ENCODE results near the gene SETD1B.

The SETD1B gene

DNA sequence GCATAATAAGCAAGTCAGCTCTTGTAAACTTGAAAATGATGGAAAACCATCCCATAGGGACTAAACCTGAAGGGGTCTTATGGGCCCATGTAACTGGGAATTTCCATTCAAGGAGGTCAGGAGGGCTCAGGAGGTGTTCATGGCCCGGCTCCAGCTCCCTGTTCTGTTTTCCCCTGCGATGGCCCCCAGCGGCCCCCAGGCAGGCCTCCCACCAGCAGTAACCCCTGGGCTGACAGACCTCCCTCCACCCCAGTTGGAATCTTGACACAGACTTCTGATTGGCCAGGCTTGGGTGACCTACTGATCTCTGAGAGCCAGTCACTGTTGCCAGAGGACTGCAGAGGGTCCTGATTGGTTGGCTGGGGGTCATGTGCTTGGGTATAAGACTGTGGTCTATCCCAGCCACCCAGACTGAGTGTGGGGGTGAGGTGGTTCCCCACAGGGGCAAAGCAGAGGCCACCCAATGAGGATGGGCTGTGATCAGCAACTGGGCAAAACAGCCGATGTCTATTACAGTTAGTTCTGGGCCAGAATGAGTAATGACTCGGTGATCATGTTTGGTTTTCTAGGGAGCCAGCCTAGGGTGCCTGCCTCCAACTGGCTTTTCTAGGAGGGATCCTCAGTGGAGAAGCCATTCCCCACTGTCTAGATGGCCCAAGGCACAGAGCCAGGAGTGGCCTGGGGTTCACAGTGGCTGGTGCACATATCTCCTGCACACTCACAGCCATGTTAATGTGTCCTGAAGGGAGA lies 37.3 kb upstream of the SETD1B start:
- TF ChIP-seq ZFX (IDR thresholded peaks at IDR 0.05; ENCODE audit: borderline replicate concordance) = no peak
- TF ChIP-seq, protein P1, sequence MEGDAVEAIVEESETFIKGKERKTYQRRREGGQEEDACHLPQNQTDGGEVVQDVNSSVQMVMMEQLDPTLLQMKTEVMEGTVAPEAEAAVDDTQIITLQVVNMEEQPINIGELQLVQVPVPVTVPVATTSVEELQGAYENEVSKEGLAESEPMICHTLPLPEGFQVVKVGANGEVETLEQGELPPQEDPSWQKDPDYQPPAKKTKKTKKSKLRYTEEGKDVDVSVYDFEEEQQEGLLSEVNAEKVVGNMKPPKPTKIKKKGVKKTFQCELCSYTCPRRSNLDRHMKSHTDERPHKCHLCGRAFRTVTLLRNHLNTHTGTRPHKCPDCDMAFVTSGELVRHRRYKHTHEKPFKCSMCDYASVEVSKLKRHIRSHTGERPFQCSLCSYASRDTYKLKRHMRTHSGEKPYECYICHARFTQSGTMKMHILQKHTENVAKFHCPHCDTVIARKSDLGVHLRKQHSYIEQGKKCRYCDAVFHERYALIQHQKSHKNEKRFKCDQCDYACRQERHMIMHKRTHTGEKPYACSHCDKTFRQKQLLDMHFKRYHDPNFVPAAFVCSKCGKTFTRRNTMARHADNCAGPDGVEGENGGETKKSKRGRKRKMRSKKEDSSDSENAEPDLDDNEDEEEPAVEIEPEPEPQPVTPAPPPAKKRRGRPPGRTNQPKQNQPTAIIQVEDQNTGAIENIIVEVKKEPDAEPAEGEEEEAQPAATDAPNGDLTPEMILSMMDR (IDR thresholded peaks at IDR 0.05) = no peak
- no peak overlapping the region for H3K27ac ChIP-seq

DNA sequence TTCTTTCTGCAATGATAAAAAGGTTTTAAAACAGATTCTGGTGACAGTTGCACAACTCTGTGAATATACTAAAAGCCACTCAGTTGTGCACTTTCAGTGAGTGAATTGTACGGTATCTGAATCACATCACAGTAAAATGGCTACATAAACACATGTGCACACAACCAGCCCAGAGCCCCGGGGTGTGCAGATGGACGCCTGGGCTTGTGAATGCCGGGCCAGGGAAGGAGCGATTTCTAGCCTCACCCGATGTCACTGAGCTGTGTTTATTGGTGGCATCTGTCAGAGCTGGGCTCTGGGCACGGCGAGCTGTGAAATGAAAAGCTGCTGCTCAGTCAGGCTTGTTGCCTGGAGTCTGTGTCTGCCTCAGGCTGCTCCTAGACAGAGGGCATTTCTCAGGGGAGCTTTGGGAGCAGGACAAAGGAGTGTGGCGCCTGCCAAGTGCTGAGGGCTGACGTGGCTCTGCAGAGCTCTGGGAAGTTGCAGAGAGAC lies 36.2 kb upstream of the SETD1B start:
- TF ChIP-seq, protein P1 (IDR thresholded peaks at IDR 0.05) = no peak
- no peak for TF ChIP-seq ZFX (IDR thresholded peaks at IDR 0.05; ENCODE audit: borderline replicate concordance)
- no peak overlapping the region for H3K27ac ChIP-seq

DNA sequence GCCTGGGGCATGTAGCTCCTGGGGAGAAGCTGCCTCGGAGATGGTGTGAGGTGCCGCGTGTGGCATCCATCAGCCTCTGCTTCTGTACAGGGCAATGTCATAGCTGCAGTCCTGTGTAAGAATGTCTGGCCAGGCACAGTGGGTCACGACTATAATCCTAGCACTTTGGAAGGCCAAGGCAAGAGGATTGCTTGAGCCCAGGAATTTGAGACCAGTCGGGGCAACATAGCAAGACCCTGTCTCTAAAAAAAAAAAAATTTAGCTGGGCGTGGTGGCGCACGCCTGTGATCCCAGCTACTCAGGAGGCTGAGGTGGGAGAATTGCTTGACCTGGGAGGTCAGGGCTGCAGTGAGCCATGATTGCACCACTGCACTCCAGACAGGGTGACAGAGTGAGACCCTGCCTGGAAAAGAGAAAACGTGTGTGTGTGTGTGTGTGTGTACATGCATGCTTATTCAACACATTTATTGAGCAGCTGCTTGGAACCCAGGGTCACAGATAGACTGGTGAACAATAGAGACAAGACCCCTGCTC lies 34.4 kb upstream of the SETD1B start:
- no peak overlapping the region for H3K27ac ChIP-seq
- TF ChIP-seq, protein P1 (IDR thresholded peaks at IDR 0.05) = no peak
- TF ChIP-seq ZFX (IDR thresholded peaks at IDR 0.05; ENCODE audit: borderline replicate concordance) = no peak

DNA sequence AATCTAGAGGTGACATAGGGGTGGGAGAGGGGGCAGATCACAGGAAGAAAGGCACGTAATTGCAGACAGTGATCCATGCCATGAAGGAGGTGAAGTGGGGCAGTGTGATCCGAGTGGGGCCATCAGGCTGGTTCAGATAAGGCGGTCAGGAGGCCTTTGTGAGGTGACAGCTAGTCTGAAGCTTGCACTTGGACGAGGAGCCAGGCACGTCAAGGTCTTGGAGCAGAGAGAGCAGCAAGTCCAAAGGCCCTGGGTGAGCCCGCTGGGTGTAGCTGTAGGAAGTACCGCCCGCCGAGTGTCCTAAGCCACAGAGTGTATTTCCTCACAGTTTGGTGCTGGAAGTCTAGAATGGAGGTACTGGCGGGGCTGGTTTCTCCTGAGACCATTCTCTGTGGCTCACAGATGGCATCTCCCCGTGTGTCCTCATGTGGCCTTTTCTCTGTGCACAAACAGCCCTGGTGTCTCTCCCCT lies 33.9 kb upstream of the SETD1B start:
- H3K27ac ChIP-seq = no peak overlapping the region
- TF ChIP-seq ZFX (IDR thresholded peaks at IDR 0.05; ENCODE audit: borderline replicate concordance) = no peak
- TF ChIP-seq, protein P1 (IDR thresholded peaks at IDR 0.05) = no peak

DNA sequence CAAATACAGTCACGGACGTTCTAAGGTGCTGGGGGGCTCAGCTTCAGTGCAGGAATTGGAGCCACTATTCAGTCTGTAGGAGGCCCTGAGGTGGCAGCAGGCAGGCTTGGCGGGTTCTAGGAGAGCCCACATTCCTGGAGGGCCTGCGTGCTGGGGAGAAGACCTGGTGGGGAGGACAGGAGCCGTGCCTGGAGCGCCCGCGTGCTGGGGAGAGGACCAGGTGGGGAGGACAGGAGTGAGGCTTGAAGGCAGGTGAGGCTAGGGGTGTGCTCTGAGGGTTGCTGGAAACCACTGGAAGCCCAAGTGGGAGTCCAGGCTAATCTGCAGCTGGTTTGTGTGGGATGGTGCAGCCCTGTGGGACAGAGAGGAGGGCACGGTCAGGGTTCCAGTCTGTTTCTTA lies 33.4 kb upstream of the SETD1B start:
- no peak overlapping the region for H3K27ac ChIP-seq
- TF ChIP-seq ZFX (IDR thresholded peaks at IDR 0.05; ENCODE audit: borderline replicate concordance) = no peak
- TF ChIP-seq, protein P1 (IDR thresholded peaks at IDR 0.05) = no peak

DNA sequence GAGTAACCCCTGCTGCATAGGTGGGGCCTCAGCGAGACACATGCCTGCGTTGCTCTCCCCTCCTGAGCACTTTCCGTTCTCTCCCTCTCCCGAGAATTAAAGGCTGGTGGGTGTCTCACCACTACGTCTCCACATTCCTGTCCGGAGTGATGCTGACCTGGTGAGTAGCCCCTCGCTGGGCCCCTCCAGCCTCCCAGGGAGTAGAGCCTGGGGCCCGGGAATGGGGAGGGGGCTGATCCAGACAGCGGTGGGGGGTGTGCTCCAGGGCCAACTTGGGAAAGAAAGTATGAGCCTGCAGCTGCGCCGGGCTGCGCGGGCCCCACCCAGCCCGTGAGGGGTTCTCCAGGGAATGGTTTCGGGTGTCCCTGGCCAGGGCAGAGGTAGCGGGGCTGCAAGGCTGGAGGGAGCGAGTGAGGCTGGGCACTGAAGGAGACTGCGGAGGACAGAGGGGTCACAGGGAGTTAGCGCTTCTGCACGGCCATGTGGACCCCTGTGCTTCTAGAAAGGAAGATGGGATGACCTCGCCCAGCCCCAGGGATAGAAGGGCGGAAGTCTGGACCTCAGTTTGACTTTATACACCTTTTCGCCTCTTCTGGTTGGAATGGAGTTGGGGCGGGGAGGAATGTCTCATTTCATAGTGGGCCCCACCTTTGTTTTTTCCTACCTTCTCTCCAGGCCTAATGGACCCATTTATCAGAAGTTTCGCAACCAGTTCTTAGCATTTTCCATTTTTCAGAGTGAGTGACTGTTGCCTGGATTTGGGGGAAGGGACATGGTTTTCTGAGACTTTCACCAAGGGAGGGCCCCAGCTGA lies 32.8 kb upstream of the SETD1B start:
- no peak for TF ChIP-seq ZFX (IDR thresholded peaks at IDR 0.05; ENCODE audit: borderline replicate concordance)
- TF ChIP-seq, protein P1 (IDR thresholded peaks at IDR 0.05) = no peak
- no peak overlapping the region for H3K27ac ChIP-seq
